Parietal lobe (tissue), 1 donor: ENCODE data around the gene PRDX4. TPM values are rescaled to one million over a fixed set of nuclear protein-coding genes. Genes with fewer than 3 reads are reported as not detected.

Experiments used
- total RNA-seq: library from RNA; depleted of rRNA; stranded (reverse); fragments of >200 nt; gene quantifications from one replicate; pipeline ENCODE4 v1.2.3, GENCODE V29; 2014

Gene PRDX4
- 27.2 TPM for total RNA-seq

GRCh38 chrX:23667239-23668177, at the start of gene PRDX4:
PRDX4 (plus strand) TSS chrX:23667493; CDS start chrX:23667571, 78 bp downstream.

Other genes starting within 250 kb of the PRDX4 start
- 29.7 TPM for gene ACOT9, start 75.8 kb downstream of the PRDX4 start, total RNA-seq
- 66.0 TPM for gene SAT1, start 115.7 kb downstream of the PRDX4 start, total RNA-seq
- gene APOO, start 240.4 kb downstream of the PRDX4 start, total RNA-seq, result 32.9 TPM
- gene CXorf58, start 240.5 kb downstream of the PRDX4 start, total RNA-seq, result not detected